HEK293T (cell line): Measurements from ENCODE around the gene CD14.

Source experiments
- CTCF ChIA-PET: fragments of 350-600 bp; formaldehyde crosslinking; extraction: SDS; loops from one replicate; lab custom pipeline; 2021; ENCODE audit warnings: antibody characterized with exemption, inconsistent platforms; lab: Yijun Ruan, JAX
- POLR2A ChIA-PET: fragments of 350-600 bp; formaldehyde crosslinking; extraction: SDS; loops from one replicate; lab custom pipeline; 2020; ENCODE audit warnings: antibody characterized with exemption, inconsistent platforms; lab: Yijun Ruan, JAX
- DNase-seq: peaks from one replicate; pipeline ENCODE4 v3.0.0; 2012; ENCODE audit warnings: mixed read lengths; ENCODE audit errors: extremely low spot score
- ARNT ChIP-seq: fragments of 450-650 bp; IDR thresholded peaks from 2 replicates; pipeline ENCODE4 v1.6.1; 2017; ENCODE audit warnings: mild to moderate bottlenecking
- BHLHE40 ChIP-seq: fragments of 450-650 bp; IDR thresholded peaks from 2 replicates; pipeline ENCODE4 v1.6.1; 2016; ENCODE audit warnings: mild to moderate bottlenecking, moderate library complexity, borderline replicate concordance
- CTBP1 ChIP-seq: fragments of 450-650 bp; IDR thresholded peaks from 2 replicates; pipeline ENCODE4 v1.6.1; 2016; ENCODE audit warnings: borderline replicate concordance
- ELF4 ChIP-seq: fragments of 450-650 bp; IDR thresholded peaks from 2 replicates; pipeline ENCODE4 v1.6.1; 2017; ENCODE audit warnings: antibody characterized with exemption
- FOXA1 ChIP-seq: fragments of 450-650 bp; IDR thresholded peaks from 2 replicates; pipeline ENCODE4 v1.6.1; 2016; ENCODE audit warnings: mild to moderate bottlenecking
- FOXK2 ChIP-seq: fragments of 450-650 bp; IDR thresholded peaks from 2 replicates; pipeline ENCODE4 v1.6.1; 2016; ENCODE audit warnings: mild to moderate bottlenecking
- FOXM1 ChIP-seq: fragments of 450-650 bp; IDR thresholded peaks from 2 replicates; pipeline ENCODE4 v1.6.1; 2017; ENCODE audit warnings: mild to moderate bottlenecking, borderline replicate concordance
- HDGF ChIP-seq: fragments of 450-650 bp; IDR thresholded peaks from 2 replicates; pipeline ENCODE4 v1.6.1; 2017; ENCODE audit warnings: antibody characterized with exemption, borderline replicate concordance
- L3MBTL2 ChIP-seq: fragments of 450-650 bp; conservative IDR thresholded peaks from 2 replicates; pipeline ENCODE4 v1.6.1; 2016; ENCODE audit warnings: mild to moderate bottlenecking
- LEF1 ChIP-seq: fragments of 450-650 bp; IDR thresholded peaks from 2 replicates; pipeline ENCODE4 v1.6.1; 2017; ENCODE audit warnings: mild to moderate bottlenecking, borderline replicate concordance
- NFRKB ChIP-seq: fragments of 450-650 bp; IDR thresholded peaks from 2 replicates; pipeline ENCODE4 v1.6.1; 2016; ENCODE audit warnings: mild to moderate bottlenecking, moderate library complexity
- SP1 ChIP-seq: fragments of 450-650 bp; IDR thresholded peaks from 2 replicates; pipeline ENCODE4 v1.6.1; 2017
- SUZ12 ChIP-seq: fragments of 450-650 bp; IDR thresholded peaks from 2 replicates; pipeline ENCODE4 v1.6.1; 2016; ENCODE audit warnings: mild to moderate bottlenecking
- TARDBP ChIP-seq: fragments of 450-650 bp; IDR thresholded peaks from 2 replicates; pipeline ENCODE4 v1.6.1; 2016
- ZNF384 ChIP-seq: fragments of 450-650 bp; IDR thresholded peaks from 2 replicates; pipeline ENCODE4 v1.6.1; 2016
- TF ChIP-seq, protein P1 (sequence below): fragments of 450-650 bp; IDR thresholded peaks from 2 replicates; pipeline ENCODE4 v1.6.1; 2016

CD14 gene

DNA sequence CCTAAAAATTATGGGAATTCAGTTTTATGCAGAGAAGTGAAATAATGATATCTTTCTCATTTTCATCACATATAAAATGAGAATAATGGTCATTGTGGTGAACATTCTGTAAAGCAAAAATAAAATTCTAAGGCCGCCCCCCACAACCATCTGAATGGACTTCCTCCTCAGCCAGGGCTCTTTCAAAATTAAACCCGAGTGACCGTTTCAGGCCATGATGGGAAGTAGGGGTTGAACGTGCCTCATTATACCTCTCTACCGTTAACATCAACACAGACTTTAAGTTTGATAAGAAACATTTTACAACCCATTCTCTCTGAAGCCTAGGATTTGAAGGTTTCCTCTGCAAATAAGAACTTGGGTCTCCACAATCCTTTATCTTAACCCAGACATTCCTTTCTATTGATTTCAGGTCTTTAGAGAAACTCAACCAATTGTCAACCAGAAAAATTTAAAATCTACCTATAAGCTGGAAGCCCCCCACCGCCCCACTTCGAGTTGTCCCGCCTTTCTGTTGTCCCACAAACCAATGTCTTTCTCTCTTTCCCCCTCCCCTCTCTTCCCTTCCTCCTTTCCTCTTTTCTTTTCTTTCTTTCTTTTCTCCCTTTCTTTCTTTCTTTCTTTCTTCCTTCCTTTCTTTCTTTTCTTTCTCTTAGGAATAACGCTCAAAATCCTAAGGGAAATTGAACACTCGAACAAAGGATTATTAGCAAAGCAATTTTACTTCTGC, 4.6 kb upstream of the CD14 start:
- TF ChIP-seq LEF1 (no peak), FOXM1 (no peak), SP1 (no peak)
- ChIA-PET POLR2A (interaction anchor here (0.7 to 2.0 kb wide), 2 partner anchors 10 kb away, joined by 4 to 14 read pairs; partner anchors contain the start of genes IK and NDUFA2), CTCF (interaction anchor here (0.8 kb wide), 1 partner anchor 291 kb away, joined by 3 read pairs; the partner anchor contains the start of gene HBEGF)
- DNase-seq: no peak

DNA sequence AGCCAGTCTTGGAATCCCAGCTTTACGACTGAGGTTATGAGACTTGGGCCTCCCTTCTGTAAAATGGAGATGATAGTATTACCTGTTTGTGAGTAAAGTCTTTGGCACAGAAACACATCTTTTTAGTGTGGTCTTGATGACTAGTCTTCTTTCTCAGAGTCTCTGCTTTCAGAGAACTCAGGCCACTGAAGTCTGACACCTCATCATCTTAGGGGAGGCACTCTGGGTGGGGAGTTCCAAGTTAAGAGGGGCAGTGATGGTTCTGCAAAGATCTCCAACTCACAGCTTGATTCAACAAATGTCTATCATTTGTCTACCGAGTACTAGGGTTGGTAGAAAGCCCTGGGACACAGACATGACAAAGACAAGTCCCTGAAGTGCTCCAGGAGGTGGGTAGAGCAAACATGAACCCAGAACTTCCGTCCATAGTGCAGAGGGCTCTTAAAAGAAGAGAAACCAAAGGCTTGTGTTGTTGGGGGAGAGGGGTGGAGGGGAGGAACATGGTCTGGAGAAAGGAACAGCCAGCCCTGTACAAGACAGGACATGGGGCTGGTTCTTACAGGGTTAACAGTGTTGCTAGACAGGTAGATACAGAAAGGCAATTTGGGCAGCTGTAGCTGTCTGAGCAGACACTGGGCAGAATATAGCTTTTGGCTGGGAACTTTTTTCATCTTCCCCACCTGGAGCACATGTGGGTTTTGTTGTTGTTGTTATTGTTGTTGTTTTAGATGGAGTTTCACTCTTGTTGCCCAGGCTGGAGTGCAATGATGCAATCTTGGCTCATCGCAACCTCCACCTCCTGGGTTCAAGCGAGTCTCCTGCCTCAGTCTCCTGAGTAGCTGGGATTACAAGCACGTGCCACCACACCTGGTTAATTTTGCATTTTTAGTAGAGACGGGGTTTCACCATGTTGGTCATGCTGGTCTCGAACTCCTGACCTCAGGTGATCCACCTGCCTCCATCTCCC, 2.6 kb upstream of the CD14 start:
- ChIA-PET CTCF (interaction anchor here (0.9 to 1.5 kb wide), 3 partner anchors 11 to 277 kb away, joined by 3 read pairs; no protein-coding TSS in a partner anchor), POLR2A (interaction anchor here (1.2 kb wide), 1 partner anchor 78 kb away, joined by 7 read pairs; the partner anchor contains the start of gene SRA1)
- no peak for DNase-seq
- TF ChIP-seq LEF1 (no peak), FOXK2 (no peak), ELF4 (no peak), L3MBTL2 (no peak), CTBP1 (no peak), HDGF (no peak), FOXA1 (no peak), BHLHE40 (no peak), TARDBP (no peak), FOXM1 (no peak), SP1 (no peak)

- no peak for DNase-seq
- POLR2A ChIA-PET: no interaction called here
- TF ChIP-seq ELF4 (no peak), FOXA1 (no peak), ZNF384 (no peak), SUZ12 (no peak), SP1 (no peak), FOXK2 (no peak), FOXM1 (no peak), CTBP1 (no peak), ARNT (no peak), TARDBP (no peak), L3MBTL2 (no peak), LEF1 (no peak), NFRKB (no peak), BHLHE40 (no peak), HDGF (no peak)
- TF ChIP-seq, protein P1, sequence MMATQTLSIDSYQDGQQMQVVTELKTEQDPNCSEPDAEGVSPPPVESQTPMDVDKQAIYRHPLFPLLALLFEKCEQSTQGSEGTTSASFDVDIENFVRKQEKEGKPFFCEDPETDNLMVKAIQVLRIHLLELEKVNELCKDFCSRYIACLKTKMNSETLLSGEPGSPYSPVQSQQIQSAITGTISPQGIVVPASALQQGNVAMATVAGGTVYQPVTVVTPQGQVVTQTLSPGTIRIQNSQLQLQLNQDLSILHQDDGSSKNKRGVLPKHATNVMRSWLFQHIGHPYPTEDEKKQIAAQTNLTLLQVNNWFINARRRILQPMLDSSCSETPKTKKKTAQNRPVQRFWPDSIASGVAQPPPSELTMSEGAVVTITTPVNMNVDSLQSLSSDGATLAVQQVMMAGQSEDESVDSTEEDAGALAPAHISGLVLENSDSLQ: no peak
- CTCF ChIA-PET: interaction anchor here (0.5 to 0.9 kb wide), 3 partner anchors 45 to 1192 kb away, joined by 3 to 4 read pairs (median 3); no protein-coding TSS in a partner anchor
Observed at GRCh38 chr5:140634103-140634502, 1.1 kb upstream of the CD14 start.

- CTCF ChIA-PET: no interaction called here
- no peak for DNase-seq
- POLR2A ChIA-PET: no interaction called here
- no peak for TF ChIP-seq TARDBP
- no peak for TF ChIP-seq FOXA1
- TF ChIP-seq ARNT: no peak
- TF ChIP-seq FOXM1: no peak
- TF ChIP-seq HDGF: no peak
- TF ChIP-seq NFRKB: no peak
- TF ChIP-seq FOXK2: no peak
- no peak for TF ChIP-seq SUZ12
- TF ChIP-seq BHLHE40: no peak
- TF ChIP-seq SP1: no peak
- TF ChIP-seq L3MBTL2: no peak
- no peak for TF ChIP-seq CTBP1
- TF ChIP-seq, protein P1: no peak
- no peak for TF ChIP-seq ELF4
- no peak for TF ChIP-seq LEF1
Observed at GRCh38 chr5:140633501-140633900, 526 bp upstream of the CD14 start.

DNA sequence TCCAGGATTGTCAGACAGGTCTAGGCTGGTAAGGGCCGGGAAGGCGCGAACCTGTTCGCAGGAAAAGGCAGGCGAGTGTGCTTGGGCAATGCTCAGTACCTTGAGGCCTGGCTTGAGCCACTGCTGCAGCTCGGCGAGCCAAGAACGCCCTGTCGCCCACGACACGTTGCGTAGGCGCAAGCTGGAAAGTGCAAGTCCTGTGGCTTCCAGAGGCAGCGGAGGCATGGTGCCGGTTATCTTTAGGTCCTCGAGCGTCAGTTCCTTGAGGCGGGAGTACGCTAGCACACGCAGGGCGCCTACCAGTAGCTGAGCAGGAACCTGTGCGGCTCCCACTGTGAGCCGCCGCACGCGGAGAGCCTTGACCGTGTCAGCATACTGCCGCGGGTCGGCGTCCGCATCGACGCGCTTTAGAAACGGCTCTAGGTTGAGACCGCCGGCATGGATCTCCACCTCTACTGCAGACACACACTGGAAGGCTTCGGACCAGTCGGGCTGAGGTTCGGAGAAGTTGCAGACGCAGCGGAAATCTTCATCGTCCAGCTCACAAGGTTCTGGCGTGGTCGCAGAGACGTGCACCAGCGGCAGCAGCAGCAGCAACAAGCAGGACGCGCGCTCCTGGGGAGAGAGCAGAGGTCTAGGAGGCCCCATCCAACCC, 482 bp downstream of the CD14 start:
- DNase-seq: no peak
- CTCF ChIA-PET: no interaction called here
- POLR2A ChIA-PET: no interaction called here
- TF ChIP-seq L3MBTL2 (no peak), FOXA1 (no peak)

GRCh38 chr5:140631831-140632365, 1.1 kb downstream of the CD14 start:
- ChIA-PET CTCF (interaction anchor here (1.4 kb wide), 1 partner anchor 8 kb away, joined by 3 read pairs; no protein-coding TSS in a partner anchor), POLR2A (no interaction called here)
- TF ChIP-seq LEF1: no peak
- no peak for TF ChIP-seq L3MBTL2
- no peak for TF ChIP-seq ARNT
- TF ChIP-seq SP1: no peak
- TF ChIP-seq HDGF: no peak
- no peak for TF ChIP-seq SUZ12
- TF ChIP-seq, protein P1: no peak
- TF ChIP-seq NFRKB: no peak
- TF ChIP-seq BHLHE40: no peak
- TF ChIP-seq ZNF384: no peak
- no peak for TF ChIP-seq FOXA1
- TF ChIP-seq FOXK2: no peak
- DNase-seq: no peak
